DOHH2 (cell line): Measurements from ENCODE around the gene ADAMTS13.

Experiments
- H3F3A ChIP-seq: fragments of 200-600 bp; sonication (generic), shearing (Covaris generic); 2 replicates; pipeline ENCODE4 v1.6.0; 2016; ENCODE audit warnings: antibody characterized with exemption, mild to moderate bottlenecking; ENCODE audit not compliant: control insufficient read depth, insufficient read depth
- H3K27ac ChIP-seq: fragments of 200-600 bp; sonication (generic); 2 replicates; pipeline ENCODE4 v1.5.1; 2014; ENCODE audit warnings: low read depth, mild to moderate bottlenecking, low read length, moderate library complexity
- H3K27me3 ChIP-seq: fragments of 200-600 bp; sonication (generic); 2 replicates; pipeline ENCODE4 v1.6.1; 2014; ENCODE audit warnings: mild to moderate bottlenecking, low read length, mixed read lengths; ENCODE audit not compliant: control insufficient read depth
- H3K36me3 ChIP-seq: fragments of 200-600 bp; sonication (generic); 2 replicates; pipeline ENCODE4 v1.6.1; 2014; ENCODE audit warnings: mild to moderate bottlenecking, low read length, moderate library complexity, mixed read lengths; ENCODE audit not compliant: control insufficient read depth
- H3K4me1 ChIP-seq: fragments of 200-600 bp; sonication (generic); 2 replicates; pipeline ENCODE4 v1.6.1; 2014; ENCODE audit warnings: mild to moderate bottlenecking, low read length, mixed read lengths; ENCODE audit not compliant: control insufficient read depth
- H3K4me2 ChIP-seq: fragments of 200-600 bp; sonication (generic); 2 replicates; pipeline ENCODE4 v1.6.0; 2014; ENCODE audit warnings: mild to moderate bottlenecking, low read length, moderate library complexity
- H3K4me3 ChIP-seq: fragments of 200-600 bp; sonication (generic); 2 replicates; pipeline ENCODE4 v1.5.1; 2014; ENCODE audit warnings: mild to moderate bottlenecking, low read length, mixed read lengths
- H3K79me2 ChIP-seq: fragments of 200-600 bp; sonication (generic); 2 replicates; pipeline ENCODE4 v1.6.1; 2014; ENCODE audit warnings: mild to moderate bottlenecking, low read length, mixed read lengths; ENCODE audit not compliant: control insufficient read depth
- H3K9me2 ChIP-seq: fragments of 200-600 bp; sonication (generic); replicated peaks from 2 replicates; pipeline ENCODE4 v1.6.1; 2014; ENCODE audit warnings: mild to moderate bottlenecking, low read length, mixed read lengths; ENCODE audit not compliant: control insufficient read depth
- H3K9me3 ChIP-seq: fragments of 200-600 bp; sonication (generic); 2 replicates; pipeline ENCODE4 v1.6.1; 2014; ENCODE audit warnings: antibody characterized with exemption, low read length, mixed read lengths; ENCODE audit not compliant: control insufficient read depth, insufficient read depth
- H4K20me1 ChIP-seq: fragments of 200-600 bp; sonication (generic); 2 replicates; pipeline ENCODE4 v1.6.0; 2014; ENCODE audit warnings: low read depth, mild to moderate bottlenecking, antibody characterized with exemption, low read length, moderate library complexity; ENCODE audit not compliant: control insufficient read depth, insufficient read depth
- CTCF ChIP-seq: fragments of 200-600 bp; sonication (generic); IDR thresholded peaks from one replicate; pipeline ENCODE4 v1.5.1; 2014; ENCODE audit warnings: antibody characterized with exemption, mild to moderate bottlenecking, low read depth, low read length; ENCODE audit not compliant: poor library complexity, severe bottlenecking
- EZH2phosphoT487 ChIP-seq: fragments of 200-600 bp; sonication (generic); IDR thresholded peaks from 2 replicates; pipeline ENCODE4 v1.6.1; 2017; ENCODE audit warnings: borderline replicate concordance, mild to moderate bottlenecking, antibody characterized with exemption, low read length, moderate library complexity, mixed read lengths

Gene ADAMTS13

GRCh38 chr9:133470988-133471387, 48.8 kb downstream of the ADAMTS13 start:
- Histone ChIP-seq H3K9me3 (no peaks in the 10 kb centered on the region), H3K4me1 (no peaks in the 10 kb centered on the region), H3K4me2 (no peak overlapping the region), H3K27ac (no peak overlapping the region), H3K36me3 (peaks cover 46% of the 10 kb centered on the region), H3K9me2 (no peaks in the 10 kb centered on the region), H3K27me3 (no peaks in the 10 kb centered on the region), H3F3A (0 out of 2 replicates have a peak, but pooled peaks cover 4% of the 10 kb centered on the region), H3K4me3 (no peak overlapping the region), H3K79me2 (peaks cover 2% of the 10 kb centered on the region), H4K20me1 (0 out of 2 replicates have a peak, but pooled peaks cover 5% of the 10 kb centered on the region)
- no peak for TF ChIP-seq CTCF
- TF ChIP-seq EZH2phosphoT487: no peak

- Histone ChIP-seq H3K4me3 (no peak overlapping the region), H3K9me3 (no peaks in the 10 kb centered on the region), H3K27me3 (no peaks in the 10 kb centered on the region), H3K4me1 (peaks cover under 1% of the 10 kb centered on the region), H3K4me2 (no peak overlapping the region), H3K79me2 (peaks cover 10% of the 10 kb centered on the region), H3K9me2 (no peaks in the 10 kb centered on the region), H4K20me1 (0 out of 2 replicates have a peak, but pooled peaks cover 10% of the 10 kb centered on the region), H3K27ac (no peak overlapping the region), H3K36me3 (peaks cover 53% of the 10 kb centered on the region), H3F3A (0 out of 2 replicates have a peak, but pooled peaks cover 4% of the 10 kb centered on the region)
- TF ChIP-seq EZH2phosphoT487 (no peak), CTCF (no peak)
These were observed 49.5 kb downstream of the ADAMTS13 start for GRCh38 chr9:133471551-133472276.

GRCh38 chr9:133472277-133472645, 50.1 kb downstream of the ADAMTS13 start:
- no peak overlapping the region for H3K4me3 ChIP-seq
- no peaks in the 10 kb centered on the region for H3K9me2 ChIP-seq
- 0 out of 2 replicates have a peak, but pooled peaks cover 4% of the 10 kb centered on the region for H3F3A ChIP-seq
- H3K27ac ChIP-seq: no peak overlapping the region
- H3K27me3 ChIP-seq: no peaks in the 10 kb centered on the region
- TF ChIP-seq EZH2phosphoT487 (no peak), CTCF (no peak)
- H3K36me3 ChIP-seq: peaks cover 58% of the 10 kb centered on the region
- H3K79me2 ChIP-seq: peaks cover 15% of the 10 kb centered on the region
- peaks cover 6% of the 10 kb centered on the region for H3K4me1 ChIP-seq
- H3K4me2 ChIP-seq: no peak overlapping the region
- H3K9me3 ChIP-seq: no peaks in the 10 kb centered on the region
- H4K20me1 ChIP-seq: peaks cover 13% of the 10 kb centered on the region; the same call in 1 of the 2 replicates
